Measurements from ENCODE around the gene RNF220. TPM values are rescaled to one million over a fixed set of nuclear protein-coding genes. Genes with fewer than 3 reads are reported as not detected.

RNF220 gene
- total RNA-seq, 1 experiment from 2014 or later: 68.7 TPM

GRCh38 chr1:44575396-44575795, 170.3 kb downstream of the RNF220 start:
- H3K9me3 Mint-ChIP-seq (ENCODE audit: low read depth, unreplicated experiment): no peaks in the 10 kb centered on the region
- H3K36me3 Mint-ChIP-seq (ENCODE audit: insufficient read depth, unreplicated experiment): no peaks in the 10 kb centered on the region
- intact Hi-C loops (cut with micrococcal nuclease; ENCODE audit: unreplicated experiment): no loop called here
- no peak overlapping the region for H3K27ac Mint-ChIP-seq (ENCODE audit: unreplicated experiment)
- BruUV-seq (replicated peaks): no TSS peak
- DNase-seq: no peak
- no peak overlapping the region for H3K4me3 Mint-ChIP-seq (ENCODE audit: low read depth, unreplicated experiment)
- CTCF ChIA-PET: no interaction called here
- no peak for TF ChIP-seq CTCF (IDR thresholded peaks at IDR 0.05; ENCODE audit: unreplicated experiment)
- no peaks in the 10 kb centered on the region for H3K4me1 Mint-ChIP-seq (ENCODE audit: low read depth, unreplicated experiment)
- H3K27me3 Mint-ChIP-seq (ENCODE audit: unreplicated experiment): peaks cover 3% of the 10 kb centered on the region

- CTCF ChIA-PET: interaction anchor here (0.6 kb wide), 1 partner anchor 40 kb away, joined by 4 read pairs; no protein-coding TSS in a partner anchor
- H3K27ac Mint-ChIP-seq (ENCODE audit: unreplicated experiment): no peak overlapping the region
- H3K36me3 Mint-ChIP-seq (ENCODE audit: insufficient read depth, unreplicated experiment): no peaks in the 10 kb centered on the region
- TF ChIP-seq CTCF (IDR thresholded peaks at IDR 0.05; ENCODE audit: unreplicated experiment): no peak
- no peak for DNase-seq
- no peak overlapping the region for H3K4me3 Mint-ChIP-seq (ENCODE audit: low read depth, unreplicated experiment)
- H3K4me1 Mint-ChIP-seq (ENCODE audit: low read depth, unreplicated experiment): no peaks in the 10 kb centered on the region
- H3K27me3 Mint-ChIP-seq (ENCODE audit: unreplicated experiment): peaks cover 15% of the 10 kb centered on the region
- intact Hi-C loops (cut with micrococcal nuclease; ENCODE audit: unreplicated experiment): no loop called here
- no peaks in the 10 kb centered on the region for H3K9me3 Mint-ChIP-seq (ENCODE audit: low read depth, unreplicated experiment)
- no TSS peak for BruUV-seq (replicated peaks)
These were observed 171.5 kb downstream of the RNF220 start for GRCh38 chr1:44576456-44577150.

DNA sequence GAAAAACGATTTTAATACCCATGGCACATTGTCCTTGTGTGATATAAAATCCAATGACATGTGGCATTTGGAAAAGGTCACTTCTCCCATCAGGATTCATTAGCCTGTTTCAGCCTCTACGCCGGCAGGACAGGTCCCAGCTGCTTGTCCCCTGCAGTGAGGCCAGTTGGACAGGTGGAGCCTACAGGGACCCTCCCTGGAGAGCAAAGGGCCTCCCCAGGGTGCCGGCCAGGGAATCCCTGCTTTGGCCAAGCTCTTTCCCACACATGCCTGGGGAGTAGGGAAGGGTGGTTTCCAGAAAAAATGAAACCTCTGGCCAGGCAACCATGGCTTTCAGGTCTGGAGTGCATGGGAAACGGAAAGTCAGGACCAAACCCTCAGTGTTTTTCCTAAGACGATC, 176.2 kb downstream of the RNF220 start:
- no peak for TF ChIP-seq CTCF (IDR thresholded peaks at IDR 0.05; ENCODE audit: unreplicated experiment)
- no peak for DNase-seq
- intact Hi-C loops (cut with micrococcal nuclease; ENCODE audit: unreplicated experiment): no loop called here
- Mint-ChIP-seq H3K36me3 (ENCODE audit: insufficient read depth, unreplicated experiment) (no peaks in the 10 kb centered on the region), H3K4me1 (ENCODE audit: low read depth, unreplicated experiment) (no peaks in the 10 kb centered on the region), H3K27ac (ENCODE audit: unreplicated experiment) (no peak overlapping the region), H3K27me3 (ENCODE audit: unreplicated experiment) (peaks cover 41% of the 10 kb centered on the region), H3K9me3 (ENCODE audit: low read depth, unreplicated experiment) (no peaks in the 10 kb centered on the region), H3K4me3 (ENCODE audit: low read depth, unreplicated experiment) (no peak overlapping the region)
- BruUV-seq (replicated peaks): no TSS peak
- CTCF ChIA-PET: interaction anchor here (0.6 to 1.6 kb wide), 2 partner anchors 8 to 14 kb away, joined by 4 to 6 read pairs; no protein-coding TSS in a partner anchor

GRCh38 chr1:44584167-44584566, 179.1 kb downstream of the RNF220 start:
- Mint-ChIP-seq H3K36me3 (ENCODE audit: insufficient read depth, unreplicated experiment) (no peaks in the 10 kb centered on the region), H3K4me1 (ENCODE audit: low read depth, unreplicated experiment) (no peaks in the 10 kb centered on the region), H3K27me3 (ENCODE audit: unreplicated experiment) (peaks cover 50% of the 10 kb centered on the region), H3K4me3 (ENCODE audit: low read depth, unreplicated experiment) (no peak overlapping the region), H3K27ac (ENCODE audit: unreplicated experiment) (no peak overlapping the region), H3K9me3 (ENCODE audit: low read depth, unreplicated experiment) (no peaks in the 10 kb centered on the region)
- CTCF ChIA-PET: interaction anchor here (0.6 kb wide), 1 partner anchor 383 kb away, joined by 3 read pairs; no protein-coding TSS in a partner anchor
- no TSS peak for BruUV-seq (replicated peaks)
- intact Hi-C loops (cut with micrococcal nuclease; ENCODE audit: unreplicated experiment): no loop called here
- DNase-seq: no peak
- TF ChIP-seq CTCF (IDR thresholded peaks at IDR 0.05; ENCODE audit: unreplicated experiment): no peak
